B cell (primary cell): Measurements from ENCODE around the gene ATP7B. TPM values are rescaled to one million over a fixed set of nuclear protein-coding genes. Genes with fewer than 3 reads are reported as not detected.
"Not testable (repeated sequence)": the region's sequence is repeated elsewhere in the genome, so short reads cannot be mapped to it uniquely, and the experiment has no call there.

ENCODE experiments used
- ATAC-seq: fragments of 200-7000 bp; cut with Tn5 transposase; one replicate; pipeline ENCODE4 v1.10.0; 2021; ENCODE audit warnings: low read depth, mild to moderate bottlenecking, moderate number of reproducible peaks, moderate library complexity
- CTCF ChIA-PET: fragments of 350-600 bp; sonication (Branson Sonifier 250); formaldehyde crosslinking; loops from one replicate; lab custom pipeline; 2021; ENCODE audit warnings: antibody characterized with exemption, inconsistent platforms; lab: Charles Lee
- POLR2A ChIA-PET: fragments of 350-600 bp; sonication (Branson Sonifier 250); formaldehyde crosslinking; loops from one replicate; lab custom pipeline; 2021; ENCODE audit warnings: antibody characterized with exemption; lab: Charles Lee
- DNase-seq: peaks from one replicate; pipeline ENCODE4 v3.0.0; 2013
- H2AFZ ChIP-seq: 2 replicates; pipeline ENCODE4 v1.6.1; 2012; ENCODE audit warnings: mild to moderate bottlenecking, low read depth, low read length; ENCODE audit not compliant: insufficient read depth, poor library complexity, severe bottlenecking
- H3K27ac ChIP-seq, 2 donors: 1 replicate in 1 of 2; 2 replicates in 1 of 2; pipeline ENCODE4 v1.5.1; 2012 to 2013; ENCODE audit warnings: low read length in 2 of 2, mild to moderate bottlenecking in 2 of 2, moderate library complexity in 1 of 2
- H3K27me3 ChIP-seq, 4 experiments: fragments of 200-600 bp in 1 of 4; sonication (generic) in 1 of 4; replicated peaks in 1 of 4; 1 replicate in 2 of 4; 2 replicates in 2 of 4; pipeline versions ENCODE4 v1.6.1 to v1.7.0; 2013 to 2016; ENCODE audit warnings: low read length in 3 of 4, mild to moderate bottlenecking in 2 of 4, mixed read lengths in 1 of 4, moderate library complexity in 1 of 4; ENCODE audit not compliant: insufficient read depth in 4 of 4, control insufficient read depth in 3 of 4; ENCODE audit errors: control extremely low read depth in 1 of 4
- H3K36me3 ChIP-seq, 2 experiments: replicated peaks in 1 of 2; 1 replicate in 1 of 2; 2 replicates in 1 of 2; pipeline versions ENCODE4 v1.6.1 to v1.7.1; 2013; ENCODE audit warnings: low read length in 1 of 2; ENCODE audit not compliant: insufficient read depth in 2 of 2, control insufficient read depth in 1 of 2; ENCODE audit errors: control extremely low read depth in 1 of 2, extremely low read depth in 1 of 2
- H3K4me1 ChIP-seq, 2 donors: fragments of 200-600 bp in 1 of 2; sonication (generic) in 1 of 2; 1 replicate in 1 of 2; 2 replicates in 1 of 2; pipeline versions ENCODE4 v1.5.1 to v1.6.1; 2013 to 2017; ENCODE audit warnings: low read length in 2 of 2; ENCODE audit not compliant: control insufficient read depth in 2 of 2, insufficient read depth in 2 of 2
- H3K4me2 ChIP-seq: replicated peaks from 2 replicates; pipeline ENCODE3; 2012; ENCODE audit warnings: mild to moderate bottlenecking, low read depth, low read length; ENCODE audit not compliant: poor library complexity, severe bottlenecking
- H3K4me3 ChIP-seq, 5 experiments: fragments of 200-600 bp in 1 of 5; sonication (generic) in 1 of 5; 1 replicate in 3 of 5; 2 replicates in 2 of 5; pipeline versions ENCODE4 v1.5.1 to v1.7.0; 2011 to 2016; ENCODE audit warnings: low read length in 4 of 5, mild to moderate bottlenecking in 4 of 5, low read depth in 2 of 5, control low read depth in 1 of 5, moderate library complexity in 1 of 5; ENCODE audit not compliant: insufficient read depth in 1 of 5; ENCODE audit errors: control extremely low read depth in 1 of 5, extremely low read depth in 1 of 5
- H3K79me2 ChIP-seq: fragments of 200-600 bp; sonication (generic); one replicate; pipeline ENCODE4 v1.6.0; 2016; ENCODE audit warnings: low read length; ENCODE audit not compliant: control insufficient read depth, insufficient read depth
- H3K9ac ChIP-seq: fragments of 200-600 bp; sonication (generic); 2 replicates; pipeline ENCODE4 v1.6.1; 2017; ENCODE audit warnings: mild to moderate bottlenecking, low read length, moderate library complexity
- H3K9me3 ChIP-seq, 3 donors: one replicate each; pipeline versions ENCODE4 v1.6.1 to v1.7.1; 2013; ENCODE audit warnings: low read length in 2 of 3; ENCODE audit not compliant: control insufficient read depth in 2 of 3, insufficient read depth in 1 of 3; ENCODE audit errors: control extremely low read depth in 1 of 3
- H4K20me1 ChIP-seq: 2 replicates; pipeline ENCODE4 v1.6.0; 2012; ENCODE audit warnings: mild to moderate bottlenecking, low read length; ENCODE audit not compliant: insufficient read depth, control insufficient read depth, poor library complexity, severe bottlenecking
- H3K27ac Mint-ChIP-seq: one replicate; pipeline ENCODE4 v1.8.0; 2021; ENCODE audit warnings: mixed read lengths
- H3K27me3 Mint-ChIP-seq: one replicate; pipeline ENCODE4 v1.8.0; 2021; ENCODE audit warnings: mixed read lengths
- H3K4me1 Mint-ChIP-seq: one replicate; pipeline ENCODE4 v1.8.0; 2021; ENCODE audit warnings: mixed read lengths
- H3K4me3 Mint-ChIP-seq: one replicate; pipeline ENCODE4 v1.8.0; 2021; ENCODE audit warnings: mixed read lengths
- H3K9me3 Mint-ChIP-seq: one replicate; pipeline ENCODE4 v1.8.0; 2022; ENCODE audit warnings: mixed read lengths; ENCODE audit not compliant: insufficient read depth
- EZH2 ChIP-seq: IDR thresholded peaks from 2 replicates; pipeline ENCODE4 v1.6.1; 2012; ENCODE audit warnings: borderline replicate concordance, low read depth, mild to moderate bottlenecking, moderate library complexity, low read length; ENCODE audit not compliant: insufficient read depth, poor library complexity, severe bottlenecking
- WGBS: methylation state at CpG from one replicate; pipeline ENCODE4 v1.1.5; 2013; ENCODE audit warnings: missing lambda C conversion rate; ENCODE audit not compliant: insufficient coverage; 5-methylcytosine and 5-hydroxymethylcytosine counted together
- intact Hi-C: fragments of 100-400 bp; cut with micrococcal nuclease; formaldehyde crosslinking; loops from one replicate; pipeline ENCODE4 v1.10.0; 2022
- polyA plus RNA-seq: library from polyadenylated mRNA; depleted of rRNA; stranded (reverse); fragments of >200 nt; gene quantifications from 2 replicates; pipeline ENCODE4 v1.2.3, GENCODE V29; 2012
- total RNA-seq, 2 donors: library from RNA; stranded (reverse); fragments of 120-200 nt in 1 of 2; gene quantifications; 1 replicate in 1 of 2; 2 replicates in 1 of 2; pipeline versions ENCODE4 v1.2.3 to v1.2.4, GENCODE V29; 2013 to 2022
- TF ChIP-seq, protein P1 (sequence below): fragments of 200-600 bp; IDR thresholded peaks from one replicate; pipeline ENCODE4 v1.8.0; 2022; ENCODE audit warnings: antibody characterized with exemption, mild to moderate bottlenecking

Gene ATP7B
- total and polyA plus RNA-seq, 2 donors (not counting 1 experiment from before 2014, with no cell fraction given), result 0.10 to 0.91 TPM

DNA sequence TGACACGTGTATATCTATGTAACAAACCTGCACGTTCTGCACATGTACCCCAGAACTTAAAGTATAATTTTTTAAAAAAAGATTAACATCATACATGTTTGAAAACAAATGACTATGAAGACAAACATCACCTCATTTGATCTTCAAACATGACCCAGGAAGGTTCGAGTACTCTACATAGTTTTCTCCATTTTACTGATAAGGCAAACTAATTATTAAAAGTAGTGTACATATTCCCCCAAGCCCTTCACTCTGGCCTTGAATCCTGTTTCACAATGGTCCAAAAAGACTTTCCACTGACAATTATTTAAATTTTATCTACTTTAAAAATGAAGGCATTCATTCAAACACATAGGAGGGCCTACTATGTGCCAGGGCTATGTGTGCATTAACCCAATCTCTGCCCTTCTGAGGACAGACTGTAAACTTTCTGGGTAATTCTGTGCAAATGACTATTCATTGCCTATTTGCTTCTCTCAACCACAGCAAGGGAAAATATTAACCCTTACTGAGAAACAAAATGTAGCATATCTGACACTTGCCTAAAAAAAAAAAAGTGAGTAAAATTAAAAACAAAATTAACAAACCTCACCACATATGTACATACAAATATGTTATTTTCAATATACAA lies 22.1 kb downstream of the ATP7B start:
- Histone ChIP-seq H3K4me1 (no peaks in the 10 kb centered on the region), H3K79me2 (no peaks in the 10 kb centered on the region), H2AFZ (no peak overlapping the region), H3K9ac (no peak overlapping the region), H3K27ac (no peak overlapping the region), H3K9me3 (no peaks in the 10 kb centered on the region), H4K20me1 (no peaks in the 10 kb centered on the region), H3K4me2 (no peak overlapping the region), H3K4me3 (no peak overlapping the region), H3K36me3 (no peaks in the 10 kb centered on the region), H3K27me3 (no peaks in the 10 kb centered on the region)
- Mint-ChIP-seq H3K9me3 (peaks cover 3% of the 10 kb centered on the region), H3K27me3 (peaks cover 21% of the 10 kb centered on the region), H3K4me3 (no peak overlapping the region), H3K4me1 (no peaks in the 10 kb centered on the region), H3K27ac (no peak overlapping the region)
- intact Hi-C loops, result no loop called here
- ChIA-PET CTCF (no interaction called here), POLR2A (no interaction called here)
- TF ChIP-seq EZH2, result no peak
- TF ChIP-seq, protein P1, sequence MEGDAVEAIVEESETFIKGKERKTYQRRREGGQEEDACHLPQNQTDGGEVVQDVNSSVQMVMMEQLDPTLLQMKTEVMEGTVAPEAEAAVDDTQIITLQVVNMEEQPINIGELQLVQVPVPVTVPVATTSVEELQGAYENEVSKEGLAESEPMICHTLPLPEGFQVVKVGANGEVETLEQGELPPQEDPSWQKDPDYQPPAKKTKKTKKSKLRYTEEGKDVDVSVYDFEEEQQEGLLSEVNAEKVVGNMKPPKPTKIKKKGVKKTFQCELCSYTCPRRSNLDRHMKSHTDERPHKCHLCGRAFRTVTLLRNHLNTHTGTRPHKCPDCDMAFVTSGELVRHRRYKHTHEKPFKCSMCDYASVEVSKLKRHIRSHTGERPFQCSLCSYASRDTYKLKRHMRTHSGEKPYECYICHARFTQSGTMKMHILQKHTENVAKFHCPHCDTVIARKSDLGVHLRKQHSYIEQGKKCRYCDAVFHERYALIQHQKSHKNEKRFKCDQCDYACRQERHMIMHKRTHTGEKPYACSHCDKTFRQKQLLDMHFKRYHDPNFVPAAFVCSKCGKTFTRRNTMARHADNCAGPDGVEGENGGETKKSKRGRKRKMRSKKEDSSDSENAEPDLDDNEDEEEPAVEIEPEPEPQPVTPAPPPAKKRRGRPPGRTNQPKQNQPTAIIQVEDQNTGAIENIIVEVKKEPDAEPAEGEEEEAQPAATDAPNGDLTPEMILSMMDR, result no peak
- DNase-seq, result no peak
- no CpG with 5 or more reads among the region's 3 CpGs for whole genome bisulfite sequencing
- no peak for ATAC-seq

DNA sequence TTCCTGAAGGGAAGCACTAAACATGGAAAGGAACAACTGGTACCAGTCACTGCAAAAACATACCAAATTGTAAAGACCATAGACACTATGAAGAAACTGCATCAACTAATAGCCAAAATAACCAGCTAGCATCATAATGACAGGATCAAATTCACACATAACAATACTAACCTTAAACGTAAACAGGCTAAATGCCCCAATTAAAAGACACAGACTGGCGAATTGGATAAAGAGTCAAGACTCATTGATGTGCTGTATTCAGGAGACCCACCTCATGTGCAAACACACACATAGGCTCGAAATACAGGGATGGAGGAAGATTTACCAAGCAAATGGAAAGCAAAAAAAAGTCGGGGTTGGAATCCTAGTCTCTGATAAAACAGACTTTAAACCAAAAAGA lies 26.3 kb downstream of the ATP7B start:
- H3K4me3 Mint-ChIP-seq, H3K4me1 Mint-ChIP-seq, H3K4me2 ChIP-seq, CTCF ChIA-PET, H3K9me3 ChIP-seq, H4K20me1 ChIP-seq, H2AFZ ChIP-seq, H3K9ac ChIP-seq, H3K9me3 Mint-ChIP-seq, POLR2A ChIA-PET, intact Hi-C loops, H3K27me3 ChIP-seq, H3K36me3 ChIP-seq, H3K27ac Mint-ChIP-seq, H3K27ac ChIP-seq, H3K4me1 ChIP-seq, DNase-seq, ATAC-seq, H3K4me3 ChIP-seq, H3K79me2 ChIP-seq: not testable (repeated sequence)
- H3K27me3 Mint-ChIP-seq, result peaks cover 36% of the 10 kb centered on the region
- WGBS, result no CpG with 5 or more reads among the region's 4 CpGs

DNA sequence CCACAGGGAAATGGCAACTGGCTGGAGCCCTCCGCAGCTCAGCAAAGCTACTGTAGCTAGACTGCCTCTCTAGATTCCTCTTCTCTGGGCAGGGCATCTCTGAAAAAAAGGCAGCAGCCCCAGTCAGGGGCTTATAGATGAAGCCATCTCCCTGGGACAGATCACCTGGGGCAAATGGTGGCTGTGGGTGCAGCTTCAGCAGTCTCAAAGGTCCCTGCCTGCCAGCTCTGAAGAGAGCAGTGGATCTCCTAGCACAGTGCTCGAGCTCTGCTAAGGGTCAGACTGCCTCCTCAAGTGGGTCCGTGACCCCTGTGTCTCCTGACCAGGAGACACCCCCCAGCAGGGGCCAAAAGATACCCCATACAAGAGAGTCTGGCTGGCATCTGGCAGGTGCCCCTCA lies 28.0 kb downstream of the ATP7B start:
- POLR2A ChIA-PET, H3K4me3 Mint-ChIP-seq, H3K4me1 ChIP-seq, DNase-seq, ATAC-seq, H3K4me2 ChIP-seq, H3K9me3 Mint-ChIP-seq, intact Hi-C loops, H3K9ac ChIP-seq, H3K4me1 Mint-ChIP-seq, H2AFZ ChIP-seq, H3K27me3 ChIP-seq, H3K36me3 ChIP-seq, H3K9me3 ChIP-seq, H3K4me3 ChIP-seq, H4K20me1 ChIP-seq, H3K27ac ChIP-seq, H3K27ac Mint-ChIP-seq, CTCF ChIA-PET, H3K79me2 ChIP-seq: not testable (repeated sequence)
- H3K27me3 Mint-ChIP-seq, result peaks cover 36% of the 10 kb centered on the region
- 100% methylated on average over 3 of the region's 3 CpGs for WGBS
